Caki2 (cell line): ENCODE measurements around the gene TAGLN2. TPM values are rescaled to one million over a fixed set of nuclear protein-coding genes. Genes with fewer than 3 reads are reported as not detected.

Experiments
- DNase-seq: peaks from one replicate; pipeline ENCODE4 v3.0.0-alpha.2; 2015; ENCODE audit warnings: low read depth
- in situ Hi-C: cut with HindIII; loops from 2 replicates; pipeline ENCODE4 v1.10.0; 2016; ENCODE audit warnings: low sequenced_read_pairs, low pct_unique_long_range_greater_than_20kb, mixed read lengths
- total RNA-seq: library from RNA; depleted of rRNA; stranded (reverse); fragments of >200 nt; shearing (Covaris generic); gene quantifications from 2 replicates; pipeline ENCODE4 v1.2.3, GENCODE V29; 2014; ENCODE audit warnings: low replicate concordance

Gene TAGLN2
- total RNA-seq, 1 experiment from 2014 or later: 758 TPM

GRCh38 chr1:159952932-159953331 is 27.6 kb upstream of the TAGLN2 start:
- no peak for DNase-seq
- in situ Hi-C loops: no loop called here

GRCh38 chr1:159951551-159951950 is 26.2 kb upstream of the TAGLN2 start:
- no peak for DNase-seq
- in situ Hi-C loops: no loop called here

GRCh38 chr1:159951016-159951415 is 25.7 kb upstream of the TAGLN2 start:
- no peak for DNase-seq
- in situ Hi-C loops: no loop called here

- in situ Hi-C loops: no loop called here
- no peak for DNase-seq
Observed at GRCh38 chr1:159949981-159950381, 24.7 kb upstream of the TAGLN2 start.

GRCh38 chr1:159949123-159949522 is 23.8 kb upstream of the TAGLN2 start:
- no peak for DNase-seq
- in situ Hi-C loops: no loop called here

- no peak for DNase-seq
- in situ Hi-C loops: no loop called here
Observed at GRCh38 chr1:159947942-159948341, 22.6 kb upstream of the TAGLN2 start.

GRCh38 chr1:159946242-159947187 is 21.2 kb upstream of the TAGLN2 start:
- in situ Hi-C loops: no loop called here
- no peak for DNase-seq

GRCh38 chr1:159945483-159946241 is 20.4 kb upstream of the TAGLN2 start, which contains the start of gene IGSF9:
Gene IGSF9 (minus strand): TSS chr1:159945613. CDS start chr1:159943454, 2,159 bp downstream.
- no peak for DNase-seq

GRCh38 chr1:159944623-159945455 is 19.5 kb upstream of the TAGLN2 start:
- in situ Hi-C loops: no loop called here
- no peak for DNase-seq

More at GRCh38 chr1:159945483-159946241, 20.4 kb upstream of the TAGLN2 start, which contains the start of gene IGSF9:
- in situ Hi-C loops: no loop called here

- in situ Hi-C loops: no loop called here
- no peak for DNase-seq
Observed at GRCh38 chr1:159943908-159944622, 18.8 kb upstream of the TAGLN2 start.

- in situ Hi-C loops: no loop called here
- no peak for DNase-seq
Observed at GRCh38 chr1:159943278-159943640, 18.0 kb upstream of the TAGLN2 start.

- no peak for DNase-seq
- in situ Hi-C loops: no loop called here
Observed at GRCh38 chr1:159942632-159943277, 17.4 kb upstream of the TAGLN2 start.

- in situ Hi-C loops: no loop called here
- DNase-seq: no peak
Observed at GRCh38 chr1:159941591-159942560, 16.6 kb upstream of the TAGLN2 start.

- in situ Hi-C loops: no loop called here
- DNase-seq: no peak
Observed at GRCh38 chr1:159941141-159941540, 15.8 kb upstream of the TAGLN2 start.

GRCh38 chr1:159940006-159940620 is 14.8 kb upstream of the TAGLN2 start:
- in situ Hi-C loops: no loop called here
- DNase-seq: no peak

GRCh38 chr1:159939678-159940002 is 14.3 kb upstream of the TAGLN2 start:
- in situ Hi-C loops: no loop called here
- no peak for DNase-seq
